Liver (tissue), 9 donors: ENCODE results near the gene CADM2. TPM values are rescaled to one million over a fixed set of nuclear protein-coding genes. Genes with fewer than 3 reads are reported as not detected.

Experiments
- DNase-seq: peaks from one replicate; pipeline ENCODE4 v3.0.0-alpha.2; 2017; ENCODE audit warnings: low spot score
- H3K27ac ChIP-seq, 2 donors: one replicate each; pipeline ENCODE4 v1.7.0; 2013; ENCODE audit warnings: inconsistent platforms in 2 of 2, low read length in 2 of 2, control low read depth in 1 of 2, low read depth in 1 of 2, mild to moderate bottlenecking in 1 of 2
- H3K27me3 ChIP-seq, 4 donors: one replicate each; pipeline versions ENCODE4 v1.6.1 to v1.7.0; 2013; ENCODE audit warnings: low read length in 3 of 4, inconsistent platforms in 1 of 4, mild to moderate bottlenecking in 1 of 4, moderate library complexity in 1 of 4; ENCODE audit not compliant: control insufficient read depth in 4 of 4, insufficient read depth in 4 of 4
- H3K36me3 ChIP-seq, 4 donors: one replicate each; pipeline versions ENCODE4 v1.6.1 to v1.7.0; 2013; ENCODE audit warnings: low read length in 3 of 4, mild to moderate bottlenecking in 3 of 4, low read depth in 1 of 4, moderate library complexity in 1 of 4; ENCODE audit not compliant: control insufficient read depth in 4 of 4, insufficient read depth in 3 of 4
- H3K4me1 ChIP-seq, 4 donors: one replicate each; pipeline versions ENCODE4 v1.6.1 to v1.7.0; 2013; ENCODE audit warnings: low read length in 3 of 4, mild to moderate bottlenecking in 3 of 4, moderate library complexity in 1 of 4; ENCODE audit not compliant: control insufficient read depth in 4 of 4, insufficient read depth in 4 of 4
- H3K4me3 ChIP-seq, 3 donors: one replicate each; pipeline versions ENCODE4 v1.6.1 to v1.7.0; 2013; ENCODE audit warnings: low read length in 3 of 3, control low read depth in 1 of 3, low read depth in 1 of 3, mild to moderate bottlenecking in 1 of 3
- H3K9ac ChIP-seq, 2 donors: one replicate each; pipeline ENCODE4 v1.7.0; 2013; ENCODE audit warnings: low read length in 2 of 2, mild to moderate bottlenecking in 2 of 2, moderate library complexity in 2 of 2, control low read depth in 1 of 2, low read depth in 1 of 2
- H3K9me3 ChIP-seq, 4 donors: one replicate each; pipeline versions ENCODE4 v1.6.1 to v1.7.0; 2013; ENCODE audit warnings: low read length in 3 of 4; ENCODE audit not compliant: control insufficient read depth in 4 of 4
- ATF3 ChIP-seq: IDR thresholded peaks from 2 replicates; pipeline ENCODE4 v1.6.1; 2016; ENCODE audit warnings: antibody characterized with exemption
- CTCF ChIP-seq: fragments of 150-350 bp; IDR thresholded peaks from 2 replicates; pipeline ENCODE4 v1.5.1; 2017; ENCODE audit warnings: improper control_type of control experiment, low read depth, low read length; ENCODE audit not compliant: missing input control
- EGR1 ChIP-seq, 2 donors: IDR thresholded peaks; 2 replicates each; pipeline ENCODE4 v1.6.1; 2016 to 2018; ENCODE audit warnings: antibody characterized with exemption in 2 of 2, low read depth in 2 of 2
- FOXA1 ChIP-seq: IDR thresholded peaks from 2 replicates; pipeline ENCODE4 v1.6.1; 2016; ENCODE audit warnings: antibody characterized with exemption
- FOXA2 ChIP-seq: IDR thresholded peaks from 2 replicates; pipeline ENCODE4 v1.6.1; 2016; ENCODE audit warnings: antibody characterized with exemption
- GABPA ChIP-seq, 2 donors: IDR thresholded peaks in 1 of 2; conservative IDR thresholded peaks in 1 of 2; 2 replicates each; pipeline ENCODE4 v1.6.1; 2016; ENCODE audit warnings: antibody characterized with exemption in 2 of 2, mild to moderate bottlenecking in 1 of 2, moderate library complexity in 1 of 2
- HNF4A ChIP-seq, 2 donors: conservative IDR thresholded peaks; 2 replicates each; pipeline ENCODE4 v1.6.1; 2016; ENCODE audit warnings: antibody characterized with exemption in 2 of 2, mild to moderate bottlenecking in 2 of 2
- HNF4G ChIP-seq: IDR thresholded peaks from 2 replicates; pipeline ENCODE4 v1.6.1; 2016; ENCODE audit warnings: antibody characterized with exemption
- JUND ChIP-seq, 2 donors: IDR thresholded peaks; 2 replicates each; pipeline ENCODE4 v1.6.1; 2016; ENCODE audit warnings: antibody characterized with exemption in 2 of 2
- NR2F2 ChIP-seq: IDR thresholded peaks from 2 replicates; pipeline ENCODE4 v1.6.1; 2016; ENCODE audit warnings: antibody characterized with exemption
- RAD21 ChIP-seq, 2 donors: IDR thresholded peaks; 2 replicates each; pipeline ENCODE4 v1.6.1; 2016; ENCODE audit warnings: antibody characterized with exemption in 2 of 2, mild to moderate bottlenecking in 2 of 2
- REST ChIP-seq: IDR thresholded peaks from 2 replicates; pipeline ENCODE4 v1.6.1; 2016; ENCODE audit warnings: antibody characterized with exemption, mild to moderate bottlenecking
- RXRA ChIP-seq, 2 donors: IDR thresholded peaks; 2 replicates each; pipeline ENCODE4 v1.6.1; 2017 to 2018; ENCODE audit warnings: antibody characterized with exemption in 2 of 2, mild to moderate bottlenecking in 1 of 2
- SP1 ChIP-seq: IDR thresholded peaks from 2 replicates; pipeline ENCODE4 v1.6.1; 2018; ENCODE audit warnings: antibody characterized with exemption, mild to moderate bottlenecking
- TAF1 ChIP-seq: conservative IDR thresholded peaks from 2 replicates; pipeline ENCODE4 v1.6.1; 2016; ENCODE audit warnings: antibody characterized with exemption, mild to moderate bottlenecking
- YY1 ChIP-seq: IDR thresholded peaks from 2 replicates; pipeline ENCODE4 v1.6.1; 2016; ENCODE audit warnings: antibody characterized with exemption, mild to moderate bottlenecking
- ZBTB33 ChIP-seq: IDR thresholded peaks from 2 replicates; pipeline ENCODE4 v1.6.1; 2016; ENCODE audit warnings: antibody characterized with exemption
- WGBS: extraction: QIAGEN DNeasy Blood & Tissue Kit; methylation state at CpG from one replicate; pipeline ENCODE4 v1.1.7; 2013; 5-methylcytosine and 5-hydroxymethylcytosine counted together
- polyA plus RNA-seq, 2 donors: library from polyadenylated mRNA; stranded (reverse) in 1 of 2; unstranded in 1 of 2; fragments of 200-250 nt in 1 of 2; fragments of >200 nt in 1 of 2; fragmentation: Nextera tagmentation in 1 of 2; extraction: Ambion mirVana in 1 of 2; gene quantifications; one replicate each; pipeline versions ENCODE4 v1.2.1 to v1.2.3, GENCODE V29; 2013 to 2015
- total RNA-seq, 2 donors: library from RNA; depleted of rRNA; stranded (reverse); fragments of >200 nt; gene quantifications; one replicate each; pipeline ENCODE4 v1.2.3, GENCODE V29; 2014
- donor health status: healthy.
- donor health status: healthy.
- donor health status: healthy.
- donor health status: healthy.
- donor health status: healthy.

CADM2 gene
- total and polyA plus RNA-seq, 4 donors = 0.35 to 0.92 (median 0.51) TPM

- Histone ChIP-seq H3K36me3 (no peaks in the 10 kb centered on the region), H3K4me1 (no peaks in the 10 kb centered on the region), H3K9ac (no peak overlapping the region), H3K27me3 (no peaks in the 10 kb centered on the region), H3K27ac (no peak overlapping the region), H3K4me3 (no peak overlapping the region), H3K9me3 (no peaks in the 10 kb centered on the region)
- no peak for TF ChIP-seq EGR1 (IDR thresholded peaks at IDR 0.05; ENCODE audit: low read depth in 2 of 2)
- no peak for TF ChIP-seq ZBTB33
- TF ChIP-seq NR2F2 = no peak
- no peak for TF ChIP-seq JUND (IDR thresholded peaks at IDR 0.05)
- TF ChIP-seq FOXA2 = no peak
- TF ChIP-seq YY1 = no peak
- no peak for TF ChIP-seq FOXA1
- no peak for TF ChIP-seq ATF3
- TF ChIP-seq SP1 = no peak
- no peak for TF ChIP-seq TAF1
- WGBS = 90% methylated on average over 5 of the region's 5 CpGs
- no peak for DNase-seq
These were observed 831.7 kb downstream of the CADM2 start for GRCh38 chr3:85790445-85791030.

- H3K36me3 ChIP-seq = no peaks in the 10 kb centered on the region
- no peaks in the 10 kb centered on the region for H3K9me3 ChIP-seq
- 60% methylated on average over 4 of the region's 4 CpGs for WGBS
- peaks cover 0 to 2% (median 0%) of the 10 kb centered on the region in 4 donors for H3K4me1 ChIP-seq
- H3K27ac ChIP-seq = no peak overlapping the region
- no peak for TF ChIP-seq HNF4A (conservative IDR thresholded peaks at IDR 0.05)
- no peak for TF ChIP-seq TAF1
- TF ChIP-seq REST = no peak
- no peak for TF ChIP-seq RAD21 (IDR thresholded peaks at IDR 0.05)
- TF ChIP-seq FOXA1 = no peak
- no peak for TF ChIP-seq GABPA (IDR thresholded peaks at IDR 0.05 in 1 of 2, conservative IDR thresholded peaks at IDR 0.05 in 1 of 2)
- TF ChIP-seq NR2F2 = no peak
- TF ChIP-seq CTCF = no peak
- no peak for TF ChIP-seq JUND (IDR thresholded peaks at IDR 0.05)
- no peak for TF ChIP-seq HNF4G
- no peak for TF ChIP-seq SP1
- TF ChIP-seq RXRA (IDR thresholded peaks at IDR 0.05) = no peak
- H3K9ac ChIP-seq = no peak overlapping the region
- no peak for DNase-seq
- no peaks in the 10 kb centered on the region for H3K27me3 ChIP-seq
- no peak overlapping the region for H3K4me3 ChIP-seq
These were observed 837.4 kb downstream of the CADM2 start for GRCh38 chr3:85796140-85796539.
